NCI-H146 treated with DMSO at 0.1 percent for 48 hours (cell line): ENCODE measurements around the gene ENDOV.

Experiments
- DNase-seq: peaks from one replicate; lab custom pipeline; 2025; ENCODE audit not compliant: unreplicated experiment; lab: John Stamatoyannopoulos, UW

Gene ENDOV

GRCh38 chr17:80414803-80415625, at the start of gene ENDOV:
Gene ENDOV, plus strand, starts transcription at chr17:80415167. Its CDS starts 28 bp downstream, at chr17:80415195.
- DNase-seq, result peak; percentile 81

DNA sequence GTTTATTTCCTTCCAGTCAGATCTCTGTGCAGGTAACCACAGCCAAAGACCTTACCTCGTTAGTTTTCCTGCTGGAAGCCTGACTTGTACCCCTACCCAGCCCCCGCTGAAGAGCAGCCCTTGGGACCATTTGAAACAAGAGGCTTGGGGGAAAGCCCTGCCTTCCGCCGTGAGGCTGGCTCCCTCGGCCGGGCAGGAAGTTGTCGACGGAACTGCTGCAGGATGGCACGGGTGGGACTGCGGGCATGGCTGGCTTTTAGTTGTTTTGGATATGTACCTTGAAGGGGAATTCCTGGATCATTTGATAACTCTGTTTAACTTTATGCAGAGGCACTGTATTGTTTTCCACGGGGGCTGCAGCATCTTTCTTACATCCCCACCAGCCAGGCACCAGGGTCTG, 49.0 kb upstream of the ENDOV start:
- no peak for DNase-seq

DNA sequence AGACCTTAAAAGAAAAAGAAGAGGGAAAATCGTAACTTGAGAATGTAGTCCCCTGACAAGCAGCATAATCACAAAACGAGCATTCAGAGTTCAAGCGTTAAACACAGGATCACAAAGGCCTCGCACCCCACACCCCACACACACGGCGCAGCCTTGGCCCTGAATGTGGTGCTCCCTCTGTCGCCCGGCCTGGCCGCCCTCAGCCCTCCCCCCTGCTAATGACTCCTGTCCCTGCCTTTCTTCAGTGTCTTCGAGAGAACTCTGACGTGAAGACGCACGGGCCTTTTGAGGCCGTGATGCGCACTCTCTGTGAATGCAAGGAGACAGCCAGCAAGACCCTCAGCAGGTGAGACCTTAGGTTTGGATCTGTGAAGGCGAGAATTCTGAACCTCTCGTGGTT, 47.5 kb upstream of the ENDOV start:
- DNase-seq, result no peak

GRCh38 chr17:80371196-80371595, 43.8 kb upstream of the ENDOV start:
- DNase-seq, result no peak

- DNase-seq, result no peak
These were observed 42.5 kb upstream of the ENDOV start for GRCh38 chr17:80372456-80372855.

- no peak for DNase-seq
These were observed 41.9 kb upstream of the ENDOV start for GRCh38 chr17:80372922-80373570.

GRCh38 chr17:80374039-80374731, 40.8 kb upstream of the ENDOV start:
- no peak for DNase-seq

- no peak for DNase-seq
These were observed 40.0 kb upstream of the ENDOV start for GRCh38 chr17:80374732-80375585.

DNA sequence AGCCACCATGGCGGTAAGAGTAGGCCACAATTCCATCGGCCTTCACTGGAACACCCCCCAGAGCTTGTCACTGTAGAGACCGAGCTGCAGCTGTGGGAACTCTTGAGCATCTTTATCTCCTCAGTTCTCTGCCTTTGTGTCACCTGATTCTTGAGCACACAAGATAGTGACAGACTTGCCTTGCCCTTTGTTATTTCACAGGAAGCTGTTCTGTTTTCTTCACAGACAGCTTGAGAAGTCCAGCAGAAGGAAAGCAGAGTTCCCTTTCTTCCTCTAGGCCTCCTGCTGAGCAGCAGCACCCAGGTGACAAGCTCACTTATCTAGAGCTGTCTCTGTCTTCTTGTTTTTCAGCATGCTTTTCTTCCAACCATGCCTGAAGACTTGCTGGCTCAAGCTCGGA, 38.4 kb upstream of the ENDOV start:
- no peak for DNase-seq

DNA sequence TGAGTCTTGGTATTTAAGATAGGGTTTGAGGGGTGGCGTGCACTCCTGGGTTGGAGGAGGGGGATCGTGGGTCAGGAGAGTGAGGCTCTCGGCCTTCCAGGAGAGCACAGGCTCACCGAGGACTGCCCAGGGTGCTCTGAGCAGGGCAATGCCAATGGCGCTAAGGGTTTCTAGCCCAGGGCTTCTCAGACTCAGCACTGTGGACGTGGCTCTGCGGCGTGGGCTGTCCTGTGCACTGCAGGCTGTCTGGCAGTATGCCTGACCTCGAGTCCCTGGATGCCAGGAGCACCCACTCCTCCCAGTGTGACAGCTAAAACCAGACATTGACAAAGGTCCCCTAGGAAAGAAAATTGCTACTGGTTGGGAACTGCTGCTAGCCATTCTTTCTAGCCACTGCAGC, 37.2 kb upstream of the ENDOV start:
- no peak for DNase-seq

GRCh38 chr17:80379348-80379747, 35.6 kb upstream of the ENDOV start:
- no peak for DNase-seq

DNA sequence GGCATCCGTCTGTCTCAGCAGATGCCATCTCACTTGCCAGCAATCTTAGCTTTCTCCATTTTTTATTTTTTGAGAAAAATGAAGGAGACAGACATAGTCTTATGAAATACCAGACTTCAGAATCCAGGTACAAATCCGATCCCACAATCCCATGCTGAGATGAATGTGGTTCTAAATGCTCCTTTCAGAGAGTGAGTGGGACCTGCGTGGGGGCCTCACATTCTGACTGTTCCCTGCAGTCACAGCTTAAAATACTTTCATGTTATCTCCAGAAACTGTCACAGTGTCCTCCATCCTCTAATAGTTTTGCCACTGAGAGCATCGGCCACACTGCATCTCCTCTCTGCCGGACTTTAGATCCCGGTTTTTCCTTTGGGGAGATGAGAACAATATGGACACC, 34.9 kb upstream of the ENDOV start:
- DNase-seq, result no peak

DNA sequence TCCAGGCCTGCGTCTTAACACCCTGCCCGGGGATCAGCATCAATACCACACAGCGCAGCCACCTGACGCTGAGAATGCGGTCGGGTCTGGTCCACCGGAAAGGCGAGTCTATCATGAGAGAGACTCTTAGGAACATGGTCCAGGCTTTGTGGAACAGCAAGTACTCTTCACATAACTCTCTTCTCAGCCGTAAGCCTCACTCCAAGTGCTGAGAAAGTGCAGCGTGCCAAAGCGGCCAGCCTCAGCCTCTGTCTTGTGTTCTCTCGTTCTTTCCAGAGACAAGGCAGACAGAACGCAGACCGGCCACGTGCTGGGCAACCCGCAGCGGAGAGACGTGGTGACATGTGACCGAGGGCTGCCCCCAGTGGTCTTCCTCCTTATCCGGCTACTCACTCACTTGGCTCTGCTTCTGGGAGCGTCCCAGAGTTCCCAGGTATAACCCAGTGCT, 34.4 kb upstream of the ENDOV start:
- DNase-seq, result no peak

DNA sequence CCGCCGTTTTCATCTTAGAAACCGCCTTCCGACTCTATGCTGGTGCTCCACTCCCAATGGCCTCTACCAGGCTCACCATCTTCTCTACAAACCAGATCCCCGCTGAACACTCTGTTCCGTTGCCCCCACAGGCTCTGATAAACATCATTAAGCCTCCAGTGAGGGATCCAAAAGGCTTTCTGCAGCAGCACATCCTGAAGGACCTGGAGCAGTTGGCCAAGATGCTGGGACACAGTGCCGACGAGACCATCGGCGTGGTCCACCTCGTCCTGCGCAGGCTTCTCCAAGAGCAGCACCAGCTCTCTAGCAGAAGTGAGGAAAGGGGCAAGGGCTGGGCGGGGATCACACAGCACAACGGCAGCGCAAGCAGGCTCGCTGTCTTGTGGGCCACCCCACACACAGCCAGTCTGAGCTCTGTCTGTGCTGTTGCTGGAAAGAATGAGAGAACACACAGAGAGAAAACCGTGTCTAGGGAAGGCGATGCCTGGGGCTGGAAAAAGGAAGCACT, 33.5 kb upstream of the ENDOV start:
- DNase-seq, result no peak

GRCh38 chr17:80382446-80382845, 32.5 kb upstream of the ENDOV start:
- DNase-seq, result no peak

GRCh38 chr17:80382956-80383355, 32.0 kb upstream of the ENDOV start:
- DNase-seq, result no peak

- no peak for DNase-seq
These were observed 30.6 kb upstream of the ENDOV start for GRCh38 chr17:80384078-80384960.

- DNase-seq, result no peak
These were observed 29.9 kb upstream of the ENDOV start for GRCh38 chr17:80385046-80385445.

DNA sequence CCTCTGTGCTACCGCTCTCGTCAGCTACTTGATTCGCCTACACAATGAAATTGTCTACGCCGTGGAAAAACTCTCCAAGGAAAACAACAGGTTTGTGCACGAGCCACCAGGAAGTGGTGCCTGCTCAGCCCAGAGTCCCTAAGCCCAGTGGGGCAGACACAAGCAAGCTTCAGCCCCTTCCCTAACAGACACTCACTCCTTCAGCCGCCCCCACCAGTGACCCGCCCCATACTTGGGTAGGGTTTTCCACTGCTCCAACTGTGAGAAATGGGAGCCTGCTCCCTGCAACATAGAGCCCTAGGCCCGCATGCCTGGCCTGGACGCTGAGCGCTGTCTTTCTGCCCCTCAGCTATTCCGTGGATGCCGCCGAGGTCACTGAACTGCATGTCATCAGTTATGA, 28.6 kb upstream of the ENDOV start:
- DNase-seq, result no peak

DNA sequence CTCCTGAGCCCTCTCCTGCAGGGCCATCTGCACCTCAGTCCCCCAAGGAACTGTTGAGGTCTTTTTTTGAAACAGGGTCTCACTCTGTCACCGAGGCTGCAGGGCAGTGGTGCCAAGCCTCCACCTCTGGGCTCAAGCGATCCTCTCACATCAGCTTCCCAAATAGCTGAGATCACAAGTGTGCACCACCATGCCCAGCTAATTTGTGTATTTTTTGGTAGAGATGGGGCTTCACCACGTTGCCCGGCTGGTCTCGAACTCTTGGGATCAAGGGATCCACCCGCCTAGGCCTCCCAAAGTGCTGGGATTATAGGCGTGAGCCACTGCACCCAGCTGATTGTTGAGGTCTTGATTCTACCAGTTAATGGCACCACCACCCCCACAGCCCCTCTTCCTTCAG, 27.9 kb upstream of the ENDOV start:
- no peak for DNase-seq
